ENCODE data around the gene CISD2.

The CISD2 gene

GRCh38 chr4:102868781-102869568 is at the start of gene CISD2:
CISD2 (plus strand) TSS chr4:102868992; CDS start chr4:102869085, 93 bp downstream.
- TF ChIP-seq GATA3 (IDR thresholded peaks at IDR 0.05; ENCODE audit: low read depth, low read length) = no peak
- no peak for TF ChIP-seq GATA2 (IDR thresholded peaks at IDR 0.05; ENCODE audit: low read depth, low read length)

GRCh38 chr4:102819588-102820365 is 49.0 kb upstream of the CISD2 start:
- TF ChIP-seq GATA3 (IDR thresholded peaks at IDR 0.05; ENCODE audit: low read depth, low read length) = no peak
- TF ChIP-seq GATA2 (IDR thresholded peaks at IDR 0.05; ENCODE audit: low read depth, low read length) = no peak

GRCh38 chr4:102823464-102823863 is 45.3 kb upstream of the CISD2 start:
- TF ChIP-seq GATA2 (IDR thresholded peaks at IDR 0.05; ENCODE audit: low read depth, low read length) = no peak
- no peak for TF ChIP-seq GATA3 (IDR thresholded peaks at IDR 0.05; ENCODE audit: low read depth, low read length)

- TF ChIP-seq GATA2 (IDR thresholded peaks at IDR 0.05; ENCODE audit: low read depth, low read length) (no peak), GATA3 (IDR thresholded peaks at IDR 0.05; ENCODE audit: low read depth, low read length) (no peak)
Observed at GRCh38 chr4:102823897-102824296, 44.9 kb upstream of the CISD2 start.

- TF ChIP-seq GATA2 (IDR thresholded peaks at IDR 0.05; ENCODE audit: low read depth, low read length) (no peak), GATA3 (IDR thresholded peaks at IDR 0.05; ENCODE audit: low read depth, low read length) (no peak)
Observed at GRCh38 chr4:102824398-102824797, 44.4 kb upstream of the CISD2 start.

- TF ChIP-seq GATA2 (IDR thresholded peaks at IDR 0.05; ENCODE audit: low read depth, low read length) = no peak
- no peak for TF ChIP-seq GATA3 (IDR thresholded peaks at IDR 0.05; ENCODE audit: low read depth, low read length)
Observed at GRCh38 chr4:102825261-102826091, 43.3 kb upstream of the CISD2 start.

- no peak for TF ChIP-seq GATA3 (IDR thresholded peaks at IDR 0.05; ENCODE audit: low read depth, low read length)
- no peak for TF ChIP-seq GATA2 (IDR thresholded peaks at IDR 0.05; ENCODE audit: low read depth, low read length)
Observed at GRCh38 chr4:102826105-102826889, 42.5 kb upstream of the CISD2 start.

- TF ChIP-seq GATA2 (IDR thresholded peaks at IDR 0.05; ENCODE audit: low read depth, low read length) (no peak), GATA3 (IDR thresholded peaks at IDR 0.05; ENCODE audit: low read depth, low read length) (no peak)
Observed at GRCh38 chr4:102826890-102827673, 41.7 kb upstream of the CISD2 start, which contains the start of gene UBE2D3. UBE2D3 (minus strand) TSS chr4:102827551; CDS start chr4:102826508, 1,043 bp downstream.

- no peak for TF ChIP-seq GATA3 (IDR thresholded peaks at IDR 0.05; ENCODE audit: low read depth, low read length)
- peak; percentile 34; the same call in 1 of the 2 replicates for TF ChIP-seq GATA2 (IDR thresholded peaks at IDR 0.05; ENCODE audit: low read depth, low read length)
Observed at GRCh38 chr4:102827674-102828496, 40.9 kb upstream of the CISD2 start.

GRCh38 chr4:102828497-102828808 is 40.3 kb upstream of the CISD2 start:
- TF ChIP-seq GATA2 (IDR thresholded peaks at IDR 0.05; ENCODE audit: low read depth, low read length) (no peak), GATA3 (IDR thresholded peaks at IDR 0.05; ENCODE audit: low read depth, low read length) (no peak)

- no peak for TF ChIP-seq GATA3 (IDR thresholded peaks at IDR 0.05; ENCODE audit: low read depth, low read length)
- no peak for TF ChIP-seq GATA2 (IDR thresholded peaks at IDR 0.05; ENCODE audit: low read depth, low read length)
Observed at GRCh38 chr4:102829803-102830202, 39.0 kb upstream of the CISD2 start.

- TF ChIP-seq GATA2 (IDR thresholded peaks at IDR 0.05; ENCODE audit: low read depth, low read length) = no peak
- TF ChIP-seq GATA3 (IDR thresholded peaks at IDR 0.05; ENCODE audit: low read depth, low read length) = no peak
Observed at GRCh38 chr4:102832105-102832504, 36.7 kb upstream of the CISD2 start.

Measured in SH-SY5Y (cell line).